SK-N-MC (cell line): ENCODE measurements around the gene SOX10.

Experiments
- EZH2 ChIP-seq: fragments of 200-600 bp; sonication (generic); IDR thresholded peaks from one replicate; pipeline ENCODE4 v1.6.1; 2017; ENCODE audit warnings: antibody characterized with exemption
- FOXP2 ChIP-seq: optimal IDR thresholded peaks from 2 replicates; pipeline ENCODE3; 2011; ENCODE audit warnings: mild to moderate bottlenecking, moderate library complexity; ENCODE audit not compliant: insufficient read depth; ENCODE audit errors: extremely low read length, control extremely low read depth
- POLR2AphosphoS5 ChIP-seq: IDR thresholded peaks from 2 replicates; pipeline ENCODE4 v1.6.1; 2012; ENCODE audit warnings: mild to moderate bottlenecking, low read depth, low read length, borderline replicate concordance

DNA sequence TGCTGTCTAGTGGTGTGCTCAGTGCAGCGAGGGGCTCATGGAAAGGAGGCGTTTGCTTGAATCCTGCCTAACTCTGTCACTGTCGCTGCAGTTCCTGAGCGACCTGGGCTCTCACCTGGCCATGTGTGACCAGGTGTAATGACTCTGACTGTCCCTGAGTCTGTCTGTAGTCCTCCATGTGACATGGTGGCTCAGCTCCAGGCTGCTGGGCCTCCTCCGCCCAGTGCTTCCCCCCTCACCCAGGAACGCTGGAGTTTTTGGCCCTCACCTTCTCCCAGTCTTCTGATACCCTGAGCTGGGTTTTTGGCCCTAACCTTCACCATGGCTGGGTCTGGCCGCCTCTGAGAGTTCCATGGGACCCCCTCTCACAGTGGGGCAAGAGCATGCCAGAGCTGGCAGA lies 58.0 kb downstream of the SOX10 start:
- TF ChIP-seq POLR2AphosphoS5, result no peak
- TF ChIP-seq EZH2, result no peak
- no peak for TF ChIP-seq FOXP2
